Measurements from ENCODE around the gene PRICKLE2.

The PRICKLE2 gene, protein sequence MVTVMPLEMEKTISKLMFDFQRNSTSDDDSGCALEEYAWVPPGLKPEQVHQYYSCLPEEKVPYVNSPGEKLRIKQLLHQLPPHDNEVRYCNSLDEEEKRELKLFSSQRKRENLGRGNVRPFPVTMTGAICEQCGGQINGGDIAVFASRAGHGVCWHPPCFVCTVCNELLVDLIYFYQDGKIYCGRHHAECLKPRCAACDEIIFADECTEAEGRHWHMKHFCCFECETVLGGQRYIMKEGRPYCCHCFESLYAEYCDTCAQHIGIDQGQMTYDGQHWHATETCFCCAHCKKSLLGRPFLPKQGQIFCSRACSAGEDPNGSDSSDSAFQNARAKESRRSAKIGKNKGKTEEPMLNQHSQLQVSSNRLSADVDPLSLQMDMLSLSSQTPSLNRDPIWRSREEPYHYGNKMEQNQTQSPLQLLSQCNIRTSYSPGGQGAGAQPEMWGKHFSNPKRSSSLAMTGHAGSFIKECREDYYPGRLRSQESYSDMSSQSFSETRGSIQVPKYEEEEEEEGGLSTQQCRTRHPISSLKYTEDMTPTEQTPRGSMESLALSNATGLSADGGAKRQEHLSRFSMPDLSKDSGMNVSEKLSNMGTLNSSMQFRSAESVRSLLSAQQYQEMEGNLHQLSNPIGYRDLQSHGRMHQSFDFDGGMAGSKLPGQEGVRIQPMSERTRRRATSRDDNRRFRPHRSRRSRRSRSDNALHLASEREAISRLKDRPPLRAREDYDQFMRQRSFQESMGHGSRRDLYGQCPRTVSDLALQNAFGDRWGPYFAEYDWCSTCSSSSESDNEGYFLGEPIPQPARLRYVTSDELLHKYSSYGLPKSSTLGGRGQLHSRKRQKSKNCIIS

DNA sequence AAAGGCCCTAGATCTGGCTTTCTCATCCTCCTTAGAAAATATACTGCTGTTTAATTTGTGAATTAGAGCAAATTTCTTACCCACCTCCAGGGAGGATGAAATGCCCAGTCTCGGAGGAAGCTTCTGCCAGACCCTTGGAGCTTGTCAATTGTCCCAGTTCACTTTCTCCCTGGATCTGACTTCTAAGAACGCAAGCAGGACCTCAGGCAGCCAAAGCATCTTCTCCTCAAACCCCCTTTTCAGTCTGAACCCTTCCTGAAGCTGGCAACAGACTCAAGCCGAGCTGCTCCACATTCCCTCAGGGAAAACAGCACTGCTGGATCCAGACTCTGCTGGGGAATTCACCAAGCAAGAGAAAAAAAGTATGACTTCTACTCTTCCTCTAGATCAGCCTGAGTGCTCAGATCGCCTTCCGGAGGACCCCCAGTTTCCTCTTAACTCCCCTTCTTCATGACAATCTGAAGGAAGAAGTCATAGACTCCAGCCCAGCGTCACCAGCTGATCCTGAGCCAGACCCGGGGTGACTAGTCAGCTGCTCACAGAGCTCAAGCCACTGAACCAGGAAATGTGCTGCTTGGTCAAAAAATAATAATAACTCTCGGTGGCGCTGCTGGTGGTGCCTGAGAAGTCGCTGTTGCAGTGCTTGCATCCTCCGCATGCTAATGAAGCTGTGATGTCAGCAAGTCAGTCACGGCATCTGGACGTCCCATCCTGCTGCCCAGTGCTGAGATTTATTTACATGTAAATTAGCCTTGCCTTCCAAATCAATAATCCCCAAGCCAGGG is at the start of gene PRICKLE2:
PRICKLE2 (minus strand) TSS at position 641 of the 785 bp plus-strand sequence. CDS start 26,539 bp downstream, outside the sequence.
- no peak for DNase-seq (ENCODE audit: low read depth)

DNA sequence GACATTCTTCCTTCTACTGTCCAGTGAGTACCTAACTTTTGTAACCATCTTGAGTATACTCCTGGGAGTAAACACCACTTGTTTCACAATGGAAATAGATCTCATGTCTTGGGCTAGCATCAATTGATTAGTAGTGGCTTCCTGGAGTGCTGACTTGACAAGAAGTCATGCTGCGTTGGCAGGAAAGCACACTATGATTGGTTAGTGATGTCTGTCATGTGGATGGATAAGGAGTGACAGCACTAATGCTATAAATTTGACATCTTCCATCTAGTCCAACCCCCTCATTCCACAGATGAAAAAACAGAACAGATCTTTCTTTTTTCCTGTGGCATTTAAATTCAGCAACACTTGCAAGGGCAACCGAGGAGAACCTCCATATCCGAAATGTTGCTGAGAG is 47.6 kb upstream of the PRICKLE2 start:
- DNase-seq (ENCODE audit: low read depth): no peak

DNA sequence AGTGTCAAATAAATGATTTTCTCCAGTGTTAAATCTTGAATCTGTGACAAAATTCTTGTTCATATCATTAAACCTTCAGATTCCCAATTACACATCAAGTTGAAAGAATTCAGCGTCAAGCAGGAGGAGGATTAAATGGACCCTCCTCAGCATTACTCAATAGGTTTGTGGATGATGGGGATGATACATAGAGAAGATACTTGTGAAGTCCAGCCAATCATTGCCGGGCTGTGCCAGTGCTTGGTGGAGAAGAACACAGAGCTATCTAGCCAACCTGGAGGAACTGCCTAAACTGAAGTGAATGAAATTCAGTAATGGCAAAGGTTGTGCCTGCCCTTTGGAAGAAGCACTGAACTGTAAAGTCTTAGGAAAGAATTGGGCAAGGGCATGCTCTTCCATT is 47.0 kb upstream of the PRICKLE2 start:
- no peak for DNase-seq (ENCODE audit: low read depth)

DNA sequence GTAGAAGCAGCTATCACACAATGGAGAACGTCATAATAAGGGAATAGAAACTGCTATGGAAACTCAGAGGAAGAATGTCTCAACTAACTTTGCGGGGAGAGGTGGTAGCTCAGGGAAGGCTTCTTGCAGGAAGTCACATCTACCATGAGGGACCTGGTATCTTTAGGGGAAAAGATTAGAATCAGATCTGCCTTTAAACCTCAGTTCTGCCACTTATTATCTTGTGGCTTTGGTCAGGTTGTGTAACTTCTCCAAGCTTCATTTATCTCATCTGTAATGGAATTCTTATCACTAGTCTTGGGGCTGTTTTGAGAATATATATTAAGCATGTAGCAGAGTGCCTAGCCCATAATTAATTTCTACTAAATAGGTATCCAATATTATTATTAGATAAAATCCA is 46.4 kb upstream of the PRICKLE2 start:
- DNase-seq (ENCODE audit: low read depth): no peak

DNA sequence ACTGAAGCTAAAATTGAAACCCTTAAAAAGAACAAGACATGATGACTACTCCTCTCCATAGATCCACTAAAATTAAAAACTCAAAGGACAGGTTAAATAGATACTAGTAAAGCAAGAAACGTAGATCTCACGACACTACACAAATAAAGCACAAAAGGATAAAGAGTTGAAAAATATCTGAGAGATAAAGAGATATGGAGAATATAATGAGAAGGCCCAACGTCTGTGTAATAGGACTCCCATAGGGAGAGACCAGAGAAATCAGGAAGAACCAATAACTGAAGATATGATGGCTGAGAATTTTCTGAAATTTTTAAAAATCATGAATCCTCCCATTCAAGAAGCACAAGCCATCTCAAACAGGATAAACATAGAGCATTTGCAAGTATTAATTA is 45.6 kb upstream of the PRICKLE2 start:
- DNase-seq (ENCODE audit: low read depth): no peak

DNA sequence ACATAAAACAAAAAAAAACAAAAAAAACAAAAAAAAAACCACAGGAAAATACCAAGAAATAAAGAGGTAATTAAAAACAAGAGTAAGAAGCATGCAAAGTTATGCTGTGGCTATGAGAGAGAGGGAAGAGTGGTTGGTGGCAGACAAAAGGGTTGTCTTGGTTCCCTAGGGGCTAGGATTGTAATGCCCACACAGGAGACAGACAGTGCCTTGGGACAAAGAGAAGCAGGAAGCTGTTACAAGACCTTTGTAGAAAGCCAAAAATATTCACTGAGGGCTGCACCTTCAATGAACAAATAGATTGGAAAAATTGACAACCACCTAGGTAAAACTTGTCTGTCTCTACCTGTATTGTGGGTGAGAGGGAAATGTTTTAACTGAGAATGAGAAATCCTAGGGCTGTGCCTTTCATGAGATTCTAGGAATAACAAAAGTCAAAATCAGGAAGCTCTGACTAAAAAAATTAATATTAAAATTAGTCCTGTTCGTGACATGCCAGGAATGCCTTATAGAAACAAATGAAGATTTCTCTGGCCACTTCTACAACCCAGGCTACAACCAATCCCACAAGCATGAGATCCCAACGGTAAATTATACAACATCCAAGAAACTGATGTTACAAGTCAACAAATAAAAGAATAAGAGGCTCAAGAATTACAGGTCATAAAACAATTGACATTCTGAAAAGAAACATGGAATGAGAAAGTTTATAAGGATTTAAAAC is 45.0 kb upstream of the PRICKLE2 start:
- no peak for DNase-seq (ENCODE audit: low read depth)

DNA sequence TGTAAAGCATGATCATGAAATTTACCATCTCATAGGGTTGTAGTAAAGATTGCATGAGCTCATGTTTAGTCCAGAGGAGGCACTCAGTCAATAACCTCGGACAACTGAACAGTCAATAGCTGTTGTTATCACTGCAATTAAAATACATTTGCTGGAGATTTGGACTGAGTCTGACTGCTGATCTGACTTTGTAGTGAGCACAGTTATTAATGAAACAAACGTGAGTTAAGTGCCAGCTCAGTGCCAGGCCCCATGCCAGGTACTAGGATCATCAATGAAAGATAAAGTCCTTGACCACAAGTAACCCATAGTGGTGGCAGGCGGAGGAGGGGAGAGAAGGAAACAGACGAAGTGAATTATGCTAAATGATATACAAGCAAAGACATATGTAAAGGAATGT is 43.7 kb upstream of the PRICKLE2 start:
- no peak for DNase-seq (ENCODE audit: low read depth)

DNA sequence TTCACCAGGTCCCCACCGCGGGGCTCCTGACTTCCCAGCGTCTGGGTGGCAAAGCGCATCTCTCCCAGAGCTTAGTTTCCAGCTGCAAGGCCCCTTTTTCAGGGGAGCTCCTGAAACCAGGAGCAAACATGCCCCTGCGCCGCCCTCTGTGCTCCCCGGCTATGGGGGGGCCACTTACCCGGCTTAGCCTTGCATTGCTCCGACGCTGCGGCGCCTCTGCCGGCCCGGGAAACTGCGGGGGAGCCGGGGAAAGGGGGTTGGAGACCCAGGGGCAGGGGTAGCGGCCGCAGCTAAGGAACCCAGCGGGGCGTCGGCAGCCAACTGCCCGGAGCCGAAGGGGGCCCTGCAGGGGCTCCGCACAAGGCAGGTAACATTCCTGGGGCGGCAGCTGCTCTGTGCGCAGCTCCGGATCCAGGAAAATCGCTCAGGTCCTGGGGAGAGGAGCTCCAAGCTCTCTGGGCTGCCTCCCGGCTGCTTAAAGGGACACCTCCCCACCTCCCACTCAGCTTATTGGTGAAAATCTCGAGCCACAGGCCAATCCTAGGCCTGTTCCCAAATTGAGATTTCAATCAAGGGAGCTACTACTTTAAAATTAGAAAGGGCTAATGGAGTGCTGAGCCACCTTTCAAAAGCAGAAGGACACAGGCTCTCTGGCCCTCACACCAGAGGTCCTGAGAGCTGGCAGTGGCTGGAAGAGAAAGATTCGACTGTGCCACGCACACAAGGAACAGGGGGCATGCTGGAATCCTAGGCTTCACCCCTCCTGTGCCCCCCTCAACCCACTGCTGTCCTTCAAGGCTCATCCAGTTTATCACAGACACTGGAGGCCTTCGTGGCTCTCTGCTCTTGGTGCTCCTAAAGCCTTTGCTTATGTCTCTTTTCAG is 42.7 kb upstream of the PRICKLE2 start:
- no peak for DNase-seq (ENCODE audit: low read depth)

DNA sequence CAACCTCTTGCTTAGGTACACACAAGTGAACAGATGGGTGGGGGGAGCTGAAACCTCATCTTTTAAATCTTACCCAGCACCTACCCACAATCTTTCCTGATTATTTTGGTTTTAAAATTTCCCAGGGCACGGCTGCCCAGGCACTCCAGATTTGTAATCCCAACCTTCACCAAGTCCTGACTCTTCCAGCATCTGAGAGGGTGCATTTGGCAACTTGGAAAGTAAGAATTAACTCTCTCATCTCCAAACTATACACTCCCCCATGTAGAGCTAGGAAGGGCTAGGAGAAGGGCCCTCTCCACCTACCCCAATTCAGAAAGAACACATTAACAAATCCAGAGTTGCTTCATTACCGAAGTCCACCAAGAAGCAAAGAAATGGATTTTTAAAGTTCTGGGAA is 41.7 kb upstream of the PRICKLE2 start:
- no peak for DNase-seq (ENCODE audit: low read depth)

DNA sequence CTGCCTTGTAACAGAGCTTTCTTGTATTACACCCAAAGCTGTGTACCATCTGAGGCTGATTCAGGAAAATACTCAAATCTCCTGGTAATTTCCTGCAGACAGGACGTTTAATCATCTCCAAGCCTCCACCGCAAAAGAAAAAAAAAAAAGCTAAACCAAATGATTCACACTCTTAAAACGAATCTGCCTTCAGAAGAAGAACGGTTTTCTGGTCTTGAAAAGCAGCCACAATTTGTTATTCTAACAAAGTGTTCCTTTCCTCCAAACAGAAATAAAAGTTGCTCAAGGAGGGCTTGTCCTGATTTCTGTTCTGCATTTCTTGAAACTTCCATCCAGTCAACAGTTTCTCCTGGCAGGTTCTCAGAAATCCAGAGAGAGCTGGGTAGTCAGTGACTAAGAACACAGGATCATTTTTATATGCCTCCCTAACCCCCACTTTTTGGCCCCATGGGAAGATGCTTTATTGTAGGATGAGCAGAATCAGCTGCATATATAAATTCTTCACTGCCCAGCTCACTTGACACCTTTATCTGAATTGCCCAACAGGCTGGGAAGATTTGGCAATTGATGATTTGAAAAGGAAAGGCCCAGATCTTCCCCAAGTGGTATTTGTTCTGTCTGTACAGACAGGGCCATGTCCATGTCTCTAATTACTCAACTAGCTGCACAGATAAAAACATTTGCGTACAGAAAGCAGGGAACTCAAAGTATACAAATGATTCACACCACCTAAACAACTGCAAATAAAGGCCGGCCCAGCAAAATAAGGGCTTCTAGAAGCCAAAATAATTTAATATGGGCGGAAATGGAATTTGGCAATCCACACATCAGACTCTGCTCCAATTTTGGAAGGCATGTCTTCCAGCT is 41.0 kb upstream of the PRICKLE2 start:
- no peak for DNase-seq (ENCODE audit: low read depth)

DNA sequence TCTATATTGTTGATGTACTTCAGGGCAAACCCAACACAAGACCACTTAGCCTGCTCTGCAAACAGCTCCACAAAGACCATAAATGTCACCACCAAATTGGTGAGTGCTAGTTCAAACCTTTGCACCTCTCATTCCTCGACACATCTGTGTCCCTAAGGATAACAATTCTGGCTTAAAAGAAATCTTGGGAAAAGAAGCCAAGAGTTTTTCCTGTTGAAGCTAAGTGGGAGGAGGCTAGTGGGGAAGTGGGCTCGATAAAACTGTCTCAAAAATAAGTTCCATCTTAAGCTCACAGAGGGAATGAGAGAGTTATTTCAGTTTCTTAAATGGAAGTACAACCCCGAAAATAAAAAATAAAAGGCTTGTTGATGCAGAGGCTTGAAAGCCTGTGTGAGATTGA is 40.4 kb upstream of the PRICKLE2 start:
- no peak for DNase-seq (ENCODE audit: low read depth)

DNA sequence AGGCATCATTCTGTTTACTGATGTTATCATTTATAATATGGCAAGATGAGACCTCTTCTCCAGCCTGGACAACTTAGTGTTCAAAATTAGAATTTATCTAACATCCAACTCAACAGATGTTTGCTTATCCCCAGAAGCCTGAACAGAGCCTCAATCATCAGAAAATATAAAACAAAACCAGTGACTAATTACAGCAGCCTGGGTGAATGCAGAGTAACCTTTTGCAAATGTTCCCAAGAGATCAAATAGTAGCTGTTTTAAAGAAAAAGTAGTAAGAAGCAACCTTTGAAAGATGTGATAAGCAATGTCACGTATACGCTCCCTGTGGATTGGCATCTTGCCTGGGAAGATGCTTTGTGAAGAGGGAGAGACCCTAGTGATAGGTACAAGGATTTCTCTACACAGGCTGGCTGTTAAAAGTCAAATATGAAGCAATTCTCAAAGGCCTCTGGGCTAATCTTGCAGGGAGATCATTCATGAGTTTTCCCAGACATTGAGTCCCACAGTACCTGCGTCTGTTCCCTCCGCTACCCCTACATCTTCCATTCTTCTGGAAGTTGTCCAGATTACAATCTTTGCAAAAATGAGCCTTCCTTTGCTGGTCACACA is 39.3 kb upstream of the PRICKLE2 start:
- DNase-seq (ENCODE audit: low read depth): no peak

DNA sequence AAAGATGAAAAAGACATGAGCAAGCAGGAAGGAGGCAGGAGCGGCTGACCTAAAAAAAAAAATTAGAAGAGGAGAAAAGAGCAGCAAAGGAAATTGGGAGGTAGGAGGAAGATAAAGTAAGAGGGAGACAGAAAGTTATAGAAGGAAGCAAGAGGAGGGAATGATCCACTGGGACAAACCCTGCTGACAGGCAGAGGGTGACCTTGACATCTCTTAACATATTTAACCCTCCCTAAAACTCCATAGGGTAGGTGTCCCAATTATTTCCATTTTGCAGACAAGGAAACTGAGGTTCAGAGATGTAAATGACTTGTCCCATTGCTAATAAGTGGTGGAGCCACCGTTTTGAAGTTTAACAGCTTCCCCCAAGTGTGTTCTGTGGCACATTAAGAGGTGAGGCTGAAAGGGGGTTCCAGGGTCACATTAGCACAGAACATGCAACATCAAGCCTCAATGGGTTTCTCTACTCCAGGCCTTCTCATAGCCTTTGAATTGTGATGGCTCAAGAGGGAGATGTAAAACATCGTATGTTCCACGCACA is 37.4 kb upstream of the PRICKLE2 start:
- DNase-seq (ENCODE audit: low read depth): no peak

DNA sequence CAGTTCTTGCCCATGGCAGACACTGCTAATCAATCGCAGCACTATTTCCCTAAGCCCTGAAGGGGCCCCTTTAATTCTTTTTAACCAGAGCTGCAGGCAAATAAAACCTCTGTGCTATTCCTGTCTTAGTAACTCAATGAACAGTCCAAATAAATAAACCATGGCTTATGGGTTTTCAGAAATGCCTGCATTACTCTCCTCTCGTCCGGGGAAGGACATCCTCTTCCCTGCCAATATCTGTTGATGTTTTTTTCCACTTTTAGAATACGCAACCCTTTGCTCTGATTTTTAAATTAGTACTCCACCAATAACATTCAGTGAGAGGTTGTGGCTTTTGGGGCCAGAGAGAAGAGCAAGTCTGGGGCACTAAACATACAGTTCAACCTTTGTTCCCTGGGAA is 35.2 kb upstream of the PRICKLE2 start:
- DNase-seq (ENCODE audit: low read depth): no peak

DNA sequence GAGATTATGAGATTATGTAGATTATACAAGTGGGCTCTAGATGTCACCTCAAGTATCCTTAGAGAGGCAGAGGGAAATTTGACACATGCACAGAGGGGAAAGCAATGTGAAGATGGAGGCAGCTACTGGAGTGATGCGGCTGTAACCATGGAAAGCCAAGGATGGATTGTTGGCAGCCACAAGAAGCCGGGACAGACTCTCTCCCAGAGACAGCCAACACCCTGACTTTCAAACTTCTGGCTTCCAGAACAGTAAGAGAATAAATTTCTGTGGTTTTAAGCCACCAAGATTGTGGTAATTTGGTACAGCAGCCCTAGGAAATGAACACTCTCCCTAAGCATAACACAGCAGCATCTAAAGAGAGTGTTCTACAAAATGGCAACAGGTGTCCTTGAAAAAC is 34.4 kb upstream of the PRICKLE2 start:
- DNase-seq (ENCODE audit: low read depth): no peak

DNA sequence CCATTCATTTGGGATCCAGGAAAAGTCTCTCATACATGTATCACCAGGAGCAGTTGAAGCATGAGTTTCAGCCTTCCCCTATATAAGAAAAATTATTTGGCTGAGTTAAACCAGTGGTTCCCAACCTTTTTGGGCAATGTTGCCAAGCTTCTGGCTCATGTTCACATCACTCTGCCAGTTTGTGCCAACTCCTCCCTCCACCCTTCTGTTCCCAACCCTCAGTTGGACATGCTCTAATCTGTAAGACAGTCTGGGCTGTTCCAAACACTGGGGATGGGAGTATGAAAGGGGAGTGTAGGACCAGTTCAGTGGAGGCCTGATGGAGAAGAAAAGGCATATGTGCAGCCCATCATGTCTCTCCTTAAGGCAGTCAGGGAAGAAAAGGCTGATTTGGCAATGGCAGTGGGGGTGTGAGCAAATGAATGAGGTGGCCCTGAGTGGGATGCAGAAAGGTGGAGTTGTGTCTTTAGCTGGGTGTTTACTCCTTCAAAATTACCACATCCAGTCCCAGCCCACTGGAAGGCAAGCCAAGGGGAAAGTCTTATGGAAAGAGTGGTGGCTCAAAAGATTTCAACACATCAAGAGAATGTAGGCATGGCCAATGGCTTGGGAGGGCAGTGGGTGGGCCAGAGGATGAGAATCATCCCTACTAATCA is 32.0 kb upstream of the PRICKLE2 start:
- DNase-seq (ENCODE audit: low read depth): no peak

DNA sequence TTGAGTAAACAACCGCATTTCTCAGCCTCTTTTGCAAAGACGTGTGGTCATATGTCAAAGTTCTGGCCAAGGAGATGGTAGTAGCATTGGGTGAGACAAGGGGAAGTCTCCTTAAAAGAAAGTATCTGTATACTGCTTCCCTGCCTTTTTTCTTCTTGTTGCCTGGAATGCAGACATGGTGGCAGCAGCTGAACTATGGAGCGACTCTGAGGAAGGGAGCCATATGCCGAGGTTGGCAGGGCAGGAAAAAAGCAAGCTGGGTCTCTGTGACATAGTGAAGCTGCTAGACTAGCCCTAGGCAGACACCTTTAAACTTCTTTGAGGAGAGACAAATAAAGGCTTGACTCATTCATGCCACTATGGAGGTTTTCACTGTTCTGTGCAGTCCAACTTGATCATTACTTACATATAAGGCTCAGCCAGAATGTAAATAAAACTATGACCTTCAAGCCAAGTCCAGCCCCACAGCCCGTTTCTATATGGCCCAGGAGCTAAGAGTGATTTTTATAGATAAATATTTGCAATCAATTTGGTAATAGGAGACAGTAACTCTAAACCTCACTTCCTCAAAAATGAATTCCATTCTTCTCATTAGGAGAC is 30.6 kb upstream of the PRICKLE2 start:
- no peak for DNase-seq (ENCODE audit: low read depth)

DNA sequence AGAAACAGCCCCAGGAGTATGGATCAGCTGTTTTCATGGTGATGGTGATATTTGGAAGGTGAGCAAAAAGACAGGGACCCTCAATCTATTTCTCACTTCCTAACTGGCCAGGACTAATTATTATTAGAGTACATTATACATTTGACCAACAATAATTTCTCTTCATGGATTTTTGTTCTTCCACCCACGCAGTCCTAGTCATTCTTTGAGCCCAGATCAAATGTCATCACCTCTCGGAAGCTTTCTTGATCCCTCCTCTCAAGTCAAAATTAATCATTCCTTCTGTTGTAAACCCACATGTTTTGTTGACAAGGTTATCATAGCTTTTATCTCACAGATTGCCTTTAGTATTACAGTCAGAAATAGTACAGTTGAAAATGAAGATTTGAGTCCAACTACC is 29.2 kb upstream of the PRICKLE2 start:
- no peak for DNase-seq (ENCODE audit: low read depth)

All from stimulated activated CD4-positive, alpha-beta T cell treated with anti-CD3 and anti-CD28 coated beads, Interleukin-2, amount 100 ng/mL, for 4 hours (primary cell).